Endothelial cell of umbilical vein (primary cell): ENCODE data around the gene AGAP2.

Experiments
- CTCF ChIP-seq, 2 donors: IDR thresholded peaks; 1 replicate in 1 of 2; 2 replicates in 1 of 2; pipeline ENCODE4 v1.5.1; 2011; ENCODE audit warnings: low read length in 2 of 2, mild to moderate bottlenecking in 2 of 2, moderate library complexity in 2 of 2, control low read depth in 1 of 2, inconsistent platforms in 1 of 2, low read depth in 1 of 2; ENCODE audit not compliant: insufficient read depth in 1 of 2; ENCODE audit errors: extremely low read depth in 1 of 2
- EZH2 ChIP-seq: IDR thresholded peaks from 2 replicates; pipeline ENCODE4 v1.6.1; 2012; ENCODE audit warnings: borderline replicate concordance, low read depth, mild to moderate bottlenecking, moderate library complexity, low read length, inconsistent platforms; ENCODE audit not compliant: severe bottlenecking
- FOS ChIP-seq: IDR thresholded peaks from 2 replicates; pipeline ENCODE4 v1.6.1; 2011; ENCODE audit warnings: mild to moderate bottlenecking, low read length, moderate library complexity, borderline replicate concordance; ENCODE audit not compliant: insufficient read depth
- GATA2 ChIP-seq: IDR thresholded peaks from 2 replicates; pipeline ENCODE4 v1.7.0; 2011; ENCODE audit warnings: low read depth, mild to moderate bottlenecking, moderate library complexity, mixed read lengths, low read length; ENCODE audit not compliant: insufficient read length, insufficient read depth
- JUN ChIP-seq: IDR thresholded peaks from 2 replicates; pipeline ENCODE4 v1.6.1; 2011; ENCODE audit warnings: borderline replicate concordance, low read depth; ENCODE audit not compliant: insufficient read length, insufficient read depth
- MAX ChIP-seq: IDR thresholded peaks from 2 replicates; pipeline ENCODE4 v1.6.1; 2011; ENCODE audit not compliant: insufficient read depth, insufficient read length
- POLR2A ChIP-seq: IDR thresholded peaks from 2 replicates; pipeline ENCODE4 v1.6.1; 2012; ENCODE audit warnings: low read depth, mild to moderate bottlenecking, control low read depth, low read length
- POLR2AphosphoS5 ChIP-seq: IDR thresholded peaks from 2 replicates; pipeline ENCODE4 v1.6.1; 2012; ENCODE audit warnings: low read depth, mild to moderate bottlenecking, control low read depth, low read length, moderate library complexity; ENCODE audit not compliant: insufficient read depth

- TF ChIP-seq MAX = no peak
- no peak for TF ChIP-seq POLR2A
- no peak for TF ChIP-seq POLR2AphosphoS5
- no peak for TF ChIP-seq CTCF (IDR thresholded peaks at IDR 0.05; ENCODE audit: extremely low read depth in 1 of 2, insufficient read depth in 1 of 2, low read depth in 1 of 2, low read length in 2 of 2)
- TF ChIP-seq GATA2 = no peak
- no peak for TF ChIP-seq EZH2
- no peak for TF ChIP-seq FOS
- TF ChIP-seq JUN = no peak
Observed at GRCh38 chr12:57718641-57719528, 19.7 kb downstream of the AGAP2 start.
